Measurements from ENCODE around the gene PALLD. TPM values are rescaled to one million over a fixed set of nuclear protein-coding genes. Genes with fewer than 3 reads are reported as not detected.
"Not testable (repeated sequence)": the region's sequence is repeated elsewhere in the genome, so short reads cannot be mapped to it uniquely, and the experiment has no call there.

Gene PALLD
- total and polyA plus RNA-seq, 2 of the 13 experiments (the other 11 are each of a cell fraction or from before 2014, with no cell fraction given) = 0.50 to 1.5 TPM

GRCh38 chr4:168945291-168945690, 448.4 kb downstream of the PALLD start:
- intact Hi-C loops (cut with micrococcal nuclease; ENCODE audit: unreplicated experiment) (no loop called here), in situ Hi-C loops (cut with HindIII; ENCODE audit: extremely low pct_ligation_motif_present, low pct_unique_long_range_greater_than_20kb) (no loop called here)
- FAIRE-seq (no peak), ATAC-seq (no peak), DNase-seq (ENCODE audit: low spot score) (no peak)
- ChIA-PET CTCF (ENCODE audit: low intra/inter-chr PET ratio, low total read pairs) (no interaction called here), POLR2A (no interaction called here)
- H3K9me3 ChIP-seq (ENCODE audit: low read length) = no peaks in the 10 kb centered on the region
- no peak overlapping the region for H3K4me2 ChIP-seq (ENCODE audit: low read depth, low read length)
- H3K36me3 ChIP-seq (replicated peaks in 1 of 2; ENCODE audit: control insufficient read depth in 1 of 2, insufficient read depth in 2 of 2, low read length in 2 of 2) = no peaks in the 10 kb centered on the region
- H4K20me1 ChIP-seq (ENCODE audit: insufficient read depth, low read length) = no peaks in the 10 kb centered on the region
- 81% methylated on average over 2 of the region's 2 CpGs for WGBS (ENCODE audit: low lambda C conversion rate)
- no peak overlapping the region for H3K27ac ChIP-seq (ENCODE audit: extremely low read length, insufficient read depth, low read length)
- no TSS peak for BruUV-seq (replicated peaks)
- H3K27me3 ChIP-seq (ENCODE audit: control insufficient read depth in 1 of 2, insufficient read depth in 2 of 2, low read length in 2 of 2) = no peaks in the 10 kb centered on the region
- no peaks in the 10 kb centered on the region for H3K4me1 ChIP-seq (ENCODE audit: insufficient read depth, low read length)
- TF ChIP-seq ZNF598 (CRISPR knock-in tag; IDR thresholded peaks at IDR 0.05; ENCODE audit: borderline replicate concordance) = no peak
- H3K79me2 ChIP-seq (ENCODE audit: insufficient read depth, low read length) = no peaks in the 10 kb centered on the region
- H3K4me3 ChIP-seq (replicated peaks in 1 of 3; ENCODE audit: insufficient read depth in 1 of 3, low read depth in 2 of 3, low read length in 3 of 3) = no peak overlapping the region
- no peak overlapping the region for H3K9ac ChIP-seq (ENCODE audit: insufficient read depth, low read depth, low read length)
- H2AFZ ChIP-seq (ENCODE audit: low read length) = no peak overlapping the region

GRCh38 chr4:168952821-168953246, 456.0 kb downstream of the PALLD start:
- POLR2A ChIA-PET; H3K9ac ChIP-seq (ENCODE audit: insufficient read depth, low read depth, low read length); H2AFZ ChIP-seq (ENCODE audit: low read length); H3K4me3 ChIP-seq (replicated peaks in 1 of 3; ENCODE audit: insufficient read depth in 1 of 3, low read depth in 2 of 3, low read length in 3 of 3); H4K20me1 ChIP-seq (ENCODE audit: insufficient read depth, low read length); H3K27me3 ChIP-seq (ENCODE audit: control insufficient read depth in 1 of 2, insufficient read depth in 2 of 2, low read length in 2 of 2); FAIRE-seq; CTCF ChIA-PET (ENCODE audit: low intra/inter-chr PET ratio, low total read pairs); ATAC-seq; DNase-seq (ENCODE audit: low spot score); intact Hi-C loops (cut with micrococcal nuclease; ENCODE audit: unreplicated experiment); BruUV-seq (replicated peaks); H3K79me2 ChIP-seq (ENCODE audit: insufficient read depth, low read length); H3K36me3 ChIP-seq (replicated peaks in 1 of 2; ENCODE audit: control insufficient read depth in 1 of 2, insufficient read depth in 2 of 2, low read length in 2 of 2); H3K27ac ChIP-seq (ENCODE audit: extremely low read length, insufficient read depth, low read length); in situ Hi-C loops (cut with HindIII; ENCODE audit: extremely low pct_ligation_motif_present, low pct_unique_long_range_greater_than_20kb); H3K4me1 ChIP-seq (ENCODE audit: insufficient read depth, low read length); H3K4me2 ChIP-seq (ENCODE audit: low read depth, low read length); H3K9me3 ChIP-seq (ENCODE audit: low read length): not testable (repeated sequence)
- 93% methylated on average over 3 of the region's 3 CpGs for WGBS (ENCODE audit: low lambda C conversion rate)

GRCh38 chr4:168955674-168956073, 458.8 kb downstream of the PALLD start:
- DNase-seq (ENCODE audit: low spot score) (no peak), ATAC-seq (no peak), FAIRE-seq (no peak)
- Histone ChIP-seq H3K27ac (ENCODE audit: extremely low read length, insufficient read depth, low read length) (no peak overlapping the region), H3K4me2 (ENCODE audit: low read depth, low read length) (no peak overlapping the region), H3K27me3 (ENCODE audit: control insufficient read depth in 1 of 2, insufficient read depth in 2 of 2, low read length in 2 of 2) (no peaks in the 10 kb centered on the region), H3K9me3 (ENCODE audit: low read length) (no peaks in the 10 kb centered on the region), H3K4me3 (replicated peaks in 1 of 3; ENCODE audit: insufficient read depth in 1 of 3, low read depth in 2 of 3, low read length in 3 of 3) (no peak overlapping the region), H3K4me1 (ENCODE audit: insufficient read depth, low read length) (no peaks in the 10 kb centered on the region), H3K36me3 (replicated peaks in 1 of 2; ENCODE audit: control insufficient read depth in 1 of 2, insufficient read depth in 2 of 2, low read length in 2 of 2) (no peaks in the 10 kb centered on the region), H2AFZ (ENCODE audit: low read length) (no peak overlapping the region), H3K9ac (ENCODE audit: insufficient read depth, low read depth, low read length) (no peak overlapping the region), H4K20me1 (ENCODE audit: insufficient read depth, low read length) (no peaks in the 10 kb centered on the region), H3K79me2 (ENCODE audit: insufficient read depth, low read length) (no peaks in the 10 kb centered on the region)
- POLR2A ChIA-PET = interaction anchor here (1.6 kb wide), 1 partner anchor 54 kb away, joined by 8 read pairs; the partner anchor contains the start of gene CBR4
- intact Hi-C loops (cut with micrococcal nuclease; ENCODE audit: unreplicated experiment) (no loop called here), in situ Hi-C loops (cut with HindIII; ENCODE audit: extremely low pct_ligation_motif_present, low pct_unique_long_range_greater_than_20kb) (no loop called here)
- TF ChIP-seq ZFP36L2 (CRISPR knock-in tag; IDR thresholded peaks at IDR 0.05) = no peak
- TF ChIP-seq ZNF142 (CRISPR knock-in tag; IDR thresholded peaks at IDR 0.05) = no peak
- TF ChIP-seq ELF1 (CRISPR knock-in tag; IDR thresholded peaks at IDR 0.05) = no peak
- TF ChIP-seq STAG1 (CRISPR knock-in tag; IDR thresholded peaks at IDR 0.05) = no peak
- TF ChIP-seq RBM39 (IDR thresholded peaks at IDR 0.05; ENCODE audit: low read depth, low read length, poor library complexity, severe bottlenecking) = no peak
- WGBS (ENCODE audit: low lambda C conversion rate) = 90% methylated on average over 2 of the region's 2 CpGs
- no TSS peak for BruUV-seq (replicated peaks)
- CTCF ChIA-PET (ENCODE audit: low intra/inter-chr PET ratio, low total read pairs) = no interaction called here
